Retina (tissue), 1 donor: ENCODE measurements around the gene PDYN.
"Not testable (repeated sequence)": the region's sequence is repeated elsewhere in the genome, so short reads cannot be mapped to it uniquely, and the experiment has no call there.

Experiments
- DNase-seq: peaks from one replicate; pipeline ENCODE4 v3.0.0-alpha.2; 2016

PDYN gene

GRCh38 chr20:1993986-1994385 lies at the start of gene PDYN:
PDYN (minus strand) TSS chr20:1994058; CDS start chr20:1983084, 10,974 bp downstream.
- DNase-seq: no peak

GRCh38 chr20:2042400-2042799 lies 48.5 kb upstream of the PDYN start:
- DNase-seq: no peak

- no peak for DNase-seq
Observed at GRCh38 chr20:2038161-2038560, 44.3 kb upstream of the PDYN start.

- no peak for DNase-seq
Observed at GRCh38 chr20:2037296-2037914, 43.5 kb upstream of the PDYN start.

- DNase-seq: not testable (repeated sequence)
Observed at GRCh38 chr20:2036357-2036756, 42.5 kb upstream of the PDYN start.

- peak; percentile 44 for DNase-seq
Observed at GRCh38 chr20:2032168-2032567, 38.3 kb upstream of the PDYN start.

GRCh38 chr20:2026514-2026913 lies 32.7 kb upstream of the PDYN start:
- no peak for DNase-seq

GRCh38 chr20:2026004-2026403 lies 32.1 kb upstream of the PDYN start:
- DNase-seq: no peak

- no peak for DNase-seq
Observed at GRCh38 chr20:2023151-2023550, 29.3 kb upstream of the PDYN start.

GRCh38 chr20:2022163-2022562 lies 28.3 kb upstream of the PDYN start:
- DNase-seq: no peak

- DNase-seq: no peak
Observed at GRCh38 chr20:2010533-2010932, 16.7 kb upstream of the PDYN start.

GRCh38 chr20:2006452-2007361 lies 12.8 kb upstream of the PDYN start:
- DNase-seq: peak; percentile 73

GRCh38 chr20:2005831-2006426 lies 12.1 kb upstream of the PDYN start:
- DNase-seq: peak; percentile 61

GRCh38 chr20:2005359-2005758 lies 11.5 kb upstream of the PDYN start:
- no peak for DNase-seq

- no peak for DNase-seq
Observed at GRCh38 chr20:2004171-2004570, 10.3 kb upstream of the PDYN start.

- DNase-seq: no peak
Observed at GRCh38 chr20:2002365-2002764, 8.5 kb upstream of the PDYN start.

- no peak for DNase-seq
Observed at GRCh38 chr20:2001119-2001518, 7.3 kb upstream of the PDYN start.

GRCh38 chr20:2000285-2000684 lies 6.4 kb upstream of the PDYN start:
- DNase-seq: no peak

- DNase-seq: no peak
Observed at GRCh38 chr20:1998715-1999114, 4.9 kb upstream of the PDYN start.

- no peak for DNase-seq
Observed at GRCh38 chr20:1998193-1998520, 4.3 kb upstream of the PDYN start.

- DNase-seq: no peak
Observed at GRCh38 chr20:1997483-1998192, 3.8 kb upstream of the PDYN start.

GRCh38 chr20:1995531-1996310 lies 1.9 kb upstream of the PDYN start:
- no peak for DNase-seq

GRCh38 chr20:1994627-1995026 lies 769 bp upstream of the PDYN start:
- DNase-seq: no peak
